SK-N-SH treated with all-trans-retinoic acid at 6 μM for 48 hours (cell line): Measurements from ENCODE around the gene USH2A.

Experiments used
- ATAC-seq: fragments of 200-7000 bp; cut with Tn5 transposase; 3 replicates; pipeline ENCODE4 v1.9.1; 2020; ENCODE audit warnings: mild to moderate bottlenecking, moderate library complexity
- ARNTL ChIP-seq: fragments of 450-650 bp; formaldehyde crosslinking; IDR thresholded peaks from 2 replicates; pipeline ENCODE4 v1.5.0; 2020; ENCODE audit warnings: low read depth, mild to moderate bottlenecking, moderate library complexity, borderline replicate concordance
- CREB5 ChIP-seq: fragments of 250-450 bp; sonication (Bioruptor Pico); IDR thresholded peaks from 2 replicates; pipeline ENCODE4 v1.5.1; 2020; ENCODE audit warnings: low read depth, mild to moderate bottlenecking, moderate library complexity
- CSDC2 ChIP-seq: fragments of 250-450 bp; sonication (Bioruptor Pico); IDR thresholded peaks from 2 replicates; pipeline ENCODE4 v1.5.0; 2020; ENCODE audit warnings: mild to moderate bottlenecking, moderate library complexity
- CSRNP3 ChIP-seq: fragments of 250-450 bp; sonication (Bioruptor Pico); IDR thresholded peaks from 2 replicates; pipeline ENCODE4 v1.5.1; 2021; ENCODE audit warnings: mild to moderate bottlenecking, moderate library complexity
- PATZ1 ChIP-seq: fragments of 250-450 bp; sonication (Bioruptor Pico); IDR thresholded peaks from 2 replicates; pipeline ENCODE4 v1.8.0; 2020; ENCODE audit warnings: mild to moderate bottlenecking, moderate library complexity, borderline replicate concordance
- POU6F1 ChIP-seq: fragments of 250-450 bp; sonication (Bioruptor Pico); IDR thresholded peaks from 2 replicates; pipeline ENCODE4 v1.8.0; 2021; ENCODE audit warnings: low read depth, mild to moderate bottlenecking, moderate library complexity, borderline replicate concordance
- PPARA ChIP-seq: fragments of 250-450 bp; sonication (Bioruptor Pico); IDR thresholded peaks from 2 replicates; pipeline ENCODE4 v1.5.0; 2020; ENCODE audit warnings: mild to moderate bottlenecking, borderline replicate concordance
- SNAI2 ChIP-seq: fragments of 250-450 bp; sonication (Bioruptor Pico); IDR thresholded peaks from 2 replicates; pipeline ENCODE4 v1.5.0; 2020; ENCODE audit warnings: mild to moderate bottlenecking, moderate library complexity
- TCF4 ChIP-seq: fragments of 250-450 bp; sonication (Bioruptor Pico); IDR thresholded peaks from 2 replicates; pipeline ENCODE4 v1.8.0; 2021; ENCODE audit warnings: mild to moderate bottlenecking, moderate library complexity, borderline replicate concordance
- TOX ChIP-seq: fragments of 250-450 bp; sonication (Bioruptor Pico); IDR thresholded peaks from 2 replicates; pipeline ENCODE4 v1.8.0; 2021; ENCODE audit warnings: mild to moderate bottlenecking, moderate library complexity, borderline replicate concordance
- TSHZ2 ChIP-seq: fragments of 250-450 bp; sonication (Bioruptor Pico); IDR thresholded peaks from 2 replicates; pipeline ENCODE4 v1.5.0; 2020; ENCODE audit warnings: mild to moderate bottlenecking, moderate library complexity
- ZC3H10 ChIP-seq: fragments of 250-450 bp; sonication (Bioruptor Pico); IDR thresholded peaks from 2 replicates; pipeline ENCODE4 v1.5.1; 2021; ENCODE audit warnings: mild to moderate bottlenecking, moderate library complexity
- ZFP3 ChIP-seq: fragments of 250-450 bp; sonication (Bioruptor Pico); IDR thresholded peaks from 2 replicates; pipeline ENCODE4 v1.5.0; 2020; ENCODE audit warnings: mild to moderate bottlenecking, moderate library complexity
- ZFP30 ChIP-seq: fragments of 450-650 bp; formaldehyde crosslinking; IDR thresholded peaks from 2 replicates; pipeline ENCODE4 v1.5.0; 2022; ENCODE audit warnings: mild to moderate bottlenecking, moderate library complexity
- ZNF70 ChIP-seq: fragments of 450-650 bp; formaldehyde crosslinking; IDR thresholded peaks from 2 replicates; pipeline ENCODE4 v1.5.0; 2020; ENCODE audit warnings: mild to moderate bottlenecking, moderate library complexity
- ZNF8 ChIP-seq: fragments of 450-650 bp; formaldehyde crosslinking; IDR thresholded peaks from 2 replicates; pipeline ENCODE4 v1.5.0; 2020; ENCODE audit warnings: mild to moderate bottlenecking, moderate library complexity

USH2A gene

GRCh38 chr1:216388558-216388957 is 34.7 kb downstream of the USH2A start:
- no peak for ATAC-seq
- TF ChIP-seq CSRNP3 (CRISPR knock-in tag): no peak
- no peak for TF ChIP-seq SNAI2 (CRISPR knock-in tag)

- ATAC-seq: no peak
- TF ChIP-seq ZNF70 (CRISPR knock-in tag) (no peak), TCF4 (no peak), CREB5 (CRISPR knock-in tag) (no peak)
- TF ChIP-seq, all 23 proteins: peak for 0
Observed at GRCh38 chr1:216387782-216388181, 35.5 kb downstream of the USH2A start.

- no peak for TF ChIP-seq TOX
- TF ChIP-seq POU6F1 (CRISPR knock-in tag): no peak
- TF ChIP-seq CSRNP3 (CRISPR knock-in tag): no peak
- TF ChIP-seq ZFP3: no peak
- no peak for TF ChIP-seq CSDC2 (CRISPR knock-in tag)
- no peak for ATAC-seq
Observed at GRCh38 chr1:216379441-216379840, 43.8 kb downstream of the USH2A start.

GRCh38 chr1:216368249-216368648 is 55.0 kb downstream of the USH2A start:
- ATAC-seq: no peak
- TF ChIP-seq ZC3H10 (CRISPR knock-in tag): no peak
- TF ChIP-seq PATZ1 (CRISPR knock-in tag): no peak
- TF ChIP-seq TCF4: no peak
- no peak for TF ChIP-seq ARNTL (CRISPR knock-in tag)
- no peak for TF ChIP-seq PPARA
- no peak for TF ChIP-seq CREB5 (CRISPR knock-in tag)
- TF ChIP-seq TSHZ2: no peak
- TF ChIP-seq ZFP30: no peak
- no peak for TF ChIP-seq ZNF8 (CRISPR knock-in tag)
